GM23338 (cell line): ENCODE results near the gene DMRT3. TPM values are rescaled to one million over a fixed set of nuclear protein-coding genes. Genes with fewer than 3 reads are reported as not detected.

Experiments
- ATAC-seq: fragments of 200-7000 bp; cut with Tn5 transposase; 3 replicates; pipeline ENCODE4 v1.9.1; 2020
- DNase-seq: peaks from one replicate; pipeline ENCODE4 v3.0.0-alpha.2; 2015; ENCODE audit warnings: low spot score
- H2AFZ ChIP-seq: fragments of 200-600 bp; sonication (generic); 2 replicates; pipeline ENCODE4 v1.8.0; 2016; ENCODE audit warnings: antibody characterized with exemption, mild to moderate bottlenecking, moderate library complexity
- H3F3A ChIP-seq: fragments of 200-600 bp; sonication (generic); replicated peaks from 2 replicates; pipeline ENCODE4 v1.8.0; 2017; ENCODE audit warnings: antibody characterized with exemption, mixed run types, low read depth
- H3K27ac ChIP-seq: fragments of 200-600 bp; sonication (generic); 2 replicates; pipeline ENCODE4 v1.6.1; 2016; ENCODE audit warnings: low read depth
- H3K27me3 ChIP-seq: fragments of 200-600 bp; sonication (generic); 2 replicates; pipeline ENCODE4 v1.8.0; 2016; ENCODE audit warnings: mild to moderate bottlenecking, mixed run types, moderate library complexity; ENCODE audit not compliant: insufficient read depth
- H3K36me3 ChIP-seq: fragments of 200-600 bp; sonication (generic); 2 replicates; pipeline ENCODE4 v1.8.0; 2016; ENCODE audit warnings: mild to moderate bottlenecking; ENCODE audit not compliant: insufficient read depth
- H3K4me1 ChIP-seq: fragments of 200-600 bp; sonication (generic); 2 replicates; pipeline ENCODE4 v1.8.0; 2016; ENCODE audit warnings: mild to moderate bottlenecking, moderate library complexity; ENCODE audit not compliant: insufficient read depth
- H3K4me2 ChIP-seq: fragments of 200-600 bp; sonication (generic); 2 replicates; pipeline ENCODE4 v1.7.1; 2017; ENCODE audit warnings: mixed run types
- H3K4me3 ChIP-seq: fragments of 200-600 bp; sonication (generic); 2 replicates; pipeline ENCODE4 v1.6.1; 2016; ENCODE audit warnings: mixed run types
- H3K79me2 ChIP-seq: fragments of 200-600 bp; sonication (generic); replicated peaks from 2 replicates; pipeline ENCODE4 v1.8.0; 2017; ENCODE audit warnings: mild to moderate bottlenecking; ENCODE audit not compliant: insufficient read depth
- H3K9me2 ChIP-seq: fragments of 200-600 bp; sonication (generic); 2 replicates; pipeline ENCODE4 v1.8.0; 2017; ENCODE audit not compliant: insufficient read depth
- H4K20me1 ChIP-seq: fragments of 200-600 bp; sonication (generic); replicated peaks from 2 replicates; pipeline ENCODE4 v1.8.0; 2017; ENCODE audit warnings: mild to moderate bottlenecking; ENCODE audit not compliant: insufficient read depth
- H3K27ac Mint-ChIP-seq: 2 replicates; pipeline ENCODE4 v1.8.0; 2020; ENCODE audit warnings: inconsistent platforms, mild to moderate bottlenecking, moderate library complexity, mixed read lengths
- H3K27me3 Mint-ChIP-seq: 3 replicates; pipeline ENCODE4 v1.8.0; 2022; ENCODE audit warnings: low read depth, mild to moderate bottlenecking, moderate library complexity, mixed read lengths, inconsistent platforms; ENCODE audit not compliant: insufficient read depth, poor library complexity
- H3K36me3 Mint-ChIP-seq: 3 replicates; pipeline ENCODE4 v1.8.0; 2021; ENCODE audit warnings: low read depth, mild to moderate bottlenecking, inconsistent platforms, moderate library complexity, mixed read lengths
- H3K4me1 Mint-ChIP-seq: 3 replicates; pipeline ENCODE4 v1.8.0; 2020; ENCODE audit warnings: mild to moderate bottlenecking, inconsistent platforms, mixed read lengths
- H3K4me3 Mint-ChIP-seq: 3 replicates; pipeline ENCODE4 v1.8.0; 2021; ENCODE audit warnings: moderate library complexity, mild to moderate bottlenecking, inconsistent platforms, mixed read lengths
- H3K9me3 Mint-ChIP-seq: 3 replicates; pipeline ENCODE4 v1.8.0; 2020; ENCODE audit warnings: moderate library complexity, mild to moderate bottlenecking, inconsistent platforms, mixed read lengths
- CREB1 ChIP-seq: fragments of 250-450 bp; sonication (Bioruptor Pico); IDR thresholded peaks from 2 replicates; pipeline ENCODE4 v1.5.0; 2020; ENCODE audit warnings: low read depth, mild to moderate bottlenecking, moderate library complexity
- EZH2 ChIP-seq: fragments of 200-600 bp; sonication (generic); IDR thresholded peaks from one replicate; pipeline ENCODE4 v1.8.0; 2017; ENCODE audit warnings: antibody characterized with exemption, mild to moderate bottlenecking, low read depth; ENCODE audit not compliant: unreplicated experiment
- EZH2phosphoT487 ChIP-seq: fragments of 200-600 bp; sonication (generic); IDR thresholded peaks from one replicate; pipeline ENCODE4 v1.8.1; 2018; ENCODE audit warnings: antibody characterized with exemption; ENCODE audit not compliant: unreplicated experiment
- JUNB ChIP-seq: IDR thresholded peaks from one replicate; pipeline ENCODE4 v1.6.1; 2016; ENCODE audit warnings: antibody characterized with exemption; ENCODE audit not compliant: unreplicated experiment
- NANOG ChIP-seq: IDR thresholded peaks from 2 replicates; pipeline ENCODE4 v1.6.1; 2016; ENCODE audit warnings: antibody characterized with exemption, borderline replicate concordance
- POLR2AphosphoS5 ChIP-seq: IDR thresholded peaks from 2 replicates; pipeline ENCODE4 v1.6.1; 2016; ENCODE audit warnings: antibody characterized with exemption, low read depth
- STAT1 ChIP-seq: IDR thresholded peaks from one replicate; pipeline ENCODE4 v1.6.1; 2016; ENCODE audit warnings: antibody characterized with exemption; ENCODE audit not compliant: unreplicated experiment
- ZNF114 ChIP-seq: fragments of 250-450 bp; sonication (Bioruptor Pico); IDR thresholded peaks from 2 replicates; pipeline ENCODE4 v1.5.0; 2020; ENCODE audit warnings: mild to moderate bottlenecking, moderate library complexity
- ZNF331 ChIP-seq: fragments of 250-450 bp; sonication (Bioruptor Pico); IDR thresholded peaks from 2 replicates; pipeline ENCODE4 v1.5.0; 2020; ENCODE audit warnings: low read depth, mild to moderate bottlenecking, moderate library complexity
- polyA plus RNA-seq: library from polyadenylated mRNA; unstranded; fragments of >200 nt; fragmentation: Nextera tagmentation; extraction: Ambion mirVana; gene quantifications from 2 replicates; pipeline ENCODE4 v1.2.1, GENCODE V29; 2016
- total RNA-seq: library from RNA; depleted of rRNA; stranded (reverse); fragments of >200 nt; shearing (Covaris generic); gene quantifications from 2 replicates; pipeline ENCODE4 v1.2.3, GENCODE V29; 2014
- TF ChIP-seq, protein P1 (sequence below): IDR thresholded peaks from 2 replicates; pipeline ENCODE4 v1.6.1; 2016; ENCODE audit warnings: antibody characterized with exemption
- TF ChIP-seq, protein P2 (sequence below), 2 experiments: fragments of 200-600 bp in 1 of 2; sonication (generic) in 1 of 2; conservative IDR thresholded peaks; 2 replicates each; pipeline versions ENCODE4 v1.5.1 to v1.6.1; 2016 to 2017; ENCODE audit warnings: antibody characterized with exemption in 2 of 2, low read depth in 2 of 2, mild to moderate bottlenecking in 2 of 2, moderate library complexity in 1 of 2
- TF ChIP-seq, protein P3 (sequence below): fragments of 250-450 bp; sonication (Bioruptor Pico); IDR thresholded peaks from 2 replicates; pipeline ENCODE4 v1.5.0; 2020; ENCODE audit warnings: mild to moderate bottlenecking, moderate library complexity
- TF ChIP-seq, protein P4 (sequence below): IDR thresholded peaks from one replicate; pipeline ENCODE4 v1.6.1; 2018; ENCODE audit warnings: antibody characterized with exemption; ENCODE audit not compliant: unreplicated experiment

Gene DMRT3
- total and polyA plus RNA-seq, 2 experiments from 2014 or later, result not detected

DNA sequence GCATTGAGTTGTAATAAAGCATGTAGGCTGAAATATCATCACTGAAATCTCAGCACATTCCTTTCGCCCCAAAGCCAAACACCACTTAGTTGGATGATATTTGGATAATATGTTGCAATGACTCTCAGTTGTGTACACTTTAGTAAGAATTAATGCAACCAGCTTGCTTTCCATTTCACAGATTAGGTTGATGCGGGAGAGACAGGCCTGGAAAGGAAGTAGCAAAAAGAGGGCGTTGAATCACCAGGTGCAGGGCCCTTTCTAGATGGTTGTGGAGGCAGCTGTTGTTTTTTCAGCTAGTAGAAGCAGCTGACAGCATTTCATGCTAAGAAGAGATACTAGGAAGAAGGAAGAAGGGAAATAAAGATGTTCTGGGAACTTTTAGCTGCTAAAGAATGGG, 30.9 kb downstream of the DMRT3 start:
- Histone ChIP-seq H4K20me1 (no peaks in the 10 kb centered on the region), H3K79me2 (no peaks in the 10 kb centered on the region), H3K9me2 (no peaks in the 10 kb centered on the region), H3K36me3 (no peaks in the 10 kb centered on the region), H3K4me3 (no peak overlapping the region), H3F3A (no peaks in the 10 kb centered on the region), H3K27me3 (peaks cover 4% of the 10 kb centered on the region; the same call in 1 of the 2 replicates), H3K27ac (no peak overlapping the region), H3K4me2 (no peak overlapping the region), H3K4me1 (peaks cover 3% of the 10 kb centered on the region), H2AFZ (peak overlapping the region; percentile 28; the same call in 1 of the 2 replicates)
- H3K36me3 Mint-ChIP-seq, result no peaks in the 10 kb centered on the region
- ATAC-seq (no peak), DNase-seq (no peak)
- no peak overlapping the region for H3K4me3 Mint-ChIP-seq
- no peak overlapping the region for H3K27ac Mint-ChIP-seq
- TF ChIP-seq ZNF114 (CRISPR knock-in tag) (no peak), EZH2 (no peak), EZH2phosphoT487 (no peak), STAT1 (no peak), CREB1 (no peak), NANOG (no peak), POLR2AphosphoS5 (no peak), ZNF331 (CRISPR knock-in tag) (no peak), JUNB (no peak)
- TF ChIP-seq, protein P1, sequence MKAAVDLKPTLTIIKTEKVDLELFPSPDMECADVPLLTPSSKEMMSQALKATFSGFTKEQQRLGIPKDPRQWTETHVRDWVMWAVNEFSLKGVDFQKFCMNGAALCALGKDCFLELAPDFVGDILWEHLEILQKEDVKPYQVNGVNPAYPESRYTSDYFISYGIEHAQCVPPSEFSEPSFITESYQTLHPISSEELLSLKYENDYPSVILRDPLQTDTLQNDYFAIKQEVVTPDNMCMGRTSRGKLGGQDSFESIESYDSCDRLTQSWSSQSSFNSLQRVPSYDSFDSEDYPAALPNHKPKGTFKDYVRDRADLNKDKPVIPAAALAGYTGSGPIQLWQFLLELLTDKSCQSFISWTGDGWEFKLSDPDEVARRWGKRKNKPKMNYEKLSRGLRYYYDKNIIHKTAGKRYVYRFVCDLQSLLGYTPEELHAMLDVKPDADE, result no peak
- TF ChIP-seq, protein P2, sequence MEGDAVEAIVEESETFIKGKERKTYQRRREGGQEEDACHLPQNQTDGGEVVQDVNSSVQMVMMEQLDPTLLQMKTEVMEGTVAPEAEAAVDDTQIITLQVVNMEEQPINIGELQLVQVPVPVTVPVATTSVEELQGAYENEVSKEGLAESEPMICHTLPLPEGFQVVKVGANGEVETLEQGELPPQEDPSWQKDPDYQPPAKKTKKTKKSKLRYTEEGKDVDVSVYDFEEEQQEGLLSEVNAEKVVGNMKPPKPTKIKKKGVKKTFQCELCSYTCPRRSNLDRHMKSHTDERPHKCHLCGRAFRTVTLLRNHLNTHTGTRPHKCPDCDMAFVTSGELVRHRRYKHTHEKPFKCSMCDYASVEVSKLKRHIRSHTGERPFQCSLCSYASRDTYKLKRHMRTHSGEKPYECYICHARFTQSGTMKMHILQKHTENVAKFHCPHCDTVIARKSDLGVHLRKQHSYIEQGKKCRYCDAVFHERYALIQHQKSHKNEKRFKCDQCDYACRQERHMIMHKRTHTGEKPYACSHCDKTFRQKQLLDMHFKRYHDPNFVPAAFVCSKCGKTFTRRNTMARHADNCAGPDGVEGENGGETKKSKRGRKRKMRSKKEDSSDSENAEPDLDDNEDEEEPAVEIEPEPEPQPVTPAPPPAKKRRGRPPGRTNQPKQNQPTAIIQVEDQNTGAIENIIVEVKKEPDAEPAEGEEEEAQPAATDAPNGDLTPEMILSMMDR (conservative IDR thresholded peaks at IDR 0.05; ENCODE audit: low read depth in 2 of 2), result no peak
- TF ChIP-seq, protein P3, sequence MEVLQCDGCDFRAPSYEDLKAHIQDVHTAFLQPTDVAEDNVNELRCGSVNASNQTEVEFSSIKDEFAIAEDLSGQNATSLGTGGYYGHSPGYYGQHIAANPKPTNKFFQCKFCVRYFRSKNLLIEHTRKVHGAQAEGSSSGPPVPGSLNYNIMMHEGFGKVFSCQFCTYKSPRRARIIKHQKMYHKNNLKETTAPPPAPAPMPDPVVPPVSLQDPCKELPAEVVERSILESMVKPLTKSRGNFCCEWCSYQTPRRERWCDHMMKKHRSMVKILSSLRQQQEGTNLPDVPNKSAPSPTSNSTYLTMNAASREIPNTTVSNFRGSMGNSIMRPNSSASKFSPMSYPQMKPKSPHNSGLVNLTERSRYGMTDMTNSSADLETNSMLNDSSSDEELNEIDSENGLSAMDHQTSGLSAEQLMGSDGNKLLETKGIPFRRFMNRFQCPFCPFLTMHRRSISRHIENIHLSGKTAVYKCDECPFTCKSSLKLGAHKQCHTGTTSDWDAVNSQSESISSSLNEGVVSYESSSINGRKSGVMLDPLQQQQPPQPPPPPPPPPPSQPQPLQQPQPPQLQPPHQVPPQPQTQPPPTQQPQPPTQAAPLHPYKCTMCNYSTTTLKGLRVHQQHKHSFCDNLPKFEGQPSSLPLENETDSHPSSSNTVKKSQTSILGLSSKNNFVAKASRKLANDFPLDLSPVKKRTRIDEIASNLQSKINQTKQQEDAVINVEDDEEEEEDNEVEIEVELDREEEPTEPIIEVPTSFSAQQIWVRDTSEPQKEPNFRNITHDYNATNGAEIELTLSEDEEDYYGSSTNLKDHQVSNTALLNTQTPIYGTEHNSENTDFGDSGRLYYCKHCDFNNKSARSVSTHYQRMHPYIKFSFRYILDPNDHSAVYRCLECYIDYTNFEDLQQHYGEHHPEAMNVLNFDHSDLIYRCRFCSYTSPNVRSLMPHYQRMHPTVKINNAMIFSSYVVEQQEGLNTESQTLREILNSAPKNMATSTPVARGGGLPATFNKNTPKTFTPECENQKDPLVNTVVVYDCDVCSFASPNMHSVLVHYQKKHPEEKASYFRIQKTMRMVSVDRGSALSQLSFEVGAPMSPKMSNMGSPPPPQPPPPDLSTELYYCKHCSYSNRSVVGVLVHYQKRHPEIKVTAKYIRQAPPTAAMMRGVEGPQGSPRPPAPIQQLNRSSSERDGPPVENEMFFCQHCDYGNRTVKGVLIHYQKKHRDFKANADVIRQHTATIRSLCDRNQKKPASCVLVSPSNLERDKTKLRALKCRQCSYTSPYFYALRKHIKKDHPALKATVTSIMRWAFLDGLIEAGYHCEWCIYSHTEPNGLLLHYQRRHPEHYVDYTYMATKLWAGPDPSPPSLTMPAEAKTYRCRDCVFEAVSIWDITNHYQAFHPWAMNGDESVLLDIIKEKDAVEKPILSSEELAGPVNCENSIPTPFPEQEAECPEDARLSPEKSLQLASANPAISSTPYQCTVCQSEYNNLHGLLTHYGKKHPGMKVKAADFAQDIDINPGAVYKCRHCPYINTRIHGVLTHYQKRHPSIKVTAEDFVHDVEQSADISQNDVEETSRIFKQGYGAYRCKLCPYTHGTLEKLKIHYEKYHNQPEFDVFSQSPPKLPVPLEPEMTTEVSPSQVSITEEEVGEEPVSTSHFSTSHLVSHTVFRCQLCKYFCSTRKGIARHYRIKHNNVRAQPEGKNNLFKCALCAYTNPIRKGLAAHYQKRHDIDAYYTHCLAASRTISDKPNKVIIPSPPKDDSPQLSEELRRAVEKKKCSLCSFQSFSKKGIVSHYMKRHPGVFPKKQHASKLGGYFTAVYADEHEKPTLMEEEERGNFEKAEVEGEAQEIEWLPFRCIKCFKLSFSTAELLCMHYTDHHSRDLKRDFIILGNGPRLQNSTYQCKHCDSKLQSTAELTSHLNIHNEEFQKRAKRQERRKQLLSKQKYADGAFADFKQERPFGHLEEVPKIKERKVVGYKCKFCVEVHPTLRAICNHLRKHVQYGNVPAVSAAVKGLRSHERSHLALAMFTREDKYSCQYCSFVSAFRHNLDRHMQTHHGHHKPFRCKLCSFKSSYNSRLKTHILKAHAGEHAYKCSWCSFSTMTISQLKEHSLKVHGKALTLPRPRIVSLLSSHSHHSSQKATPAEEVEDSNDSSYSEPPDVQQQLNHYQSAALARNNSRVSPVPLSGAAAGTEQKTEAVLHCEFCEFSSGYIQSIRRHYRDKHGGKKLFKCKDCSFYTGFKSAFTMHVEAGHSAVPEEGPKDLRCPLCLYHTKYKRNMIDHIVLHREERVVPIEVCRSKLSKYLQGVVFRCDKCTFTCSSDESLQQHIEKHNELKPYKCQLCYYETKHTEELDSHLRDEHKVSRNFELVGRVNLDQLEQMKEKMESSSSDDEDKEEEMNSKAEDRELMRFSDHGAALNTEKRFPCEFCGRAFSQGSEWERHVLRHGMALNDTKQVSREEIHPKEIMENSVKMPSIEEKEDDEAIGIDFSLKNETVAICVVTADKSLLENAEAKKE, result no peak
- TF ChIP-seq, protein P4, sequence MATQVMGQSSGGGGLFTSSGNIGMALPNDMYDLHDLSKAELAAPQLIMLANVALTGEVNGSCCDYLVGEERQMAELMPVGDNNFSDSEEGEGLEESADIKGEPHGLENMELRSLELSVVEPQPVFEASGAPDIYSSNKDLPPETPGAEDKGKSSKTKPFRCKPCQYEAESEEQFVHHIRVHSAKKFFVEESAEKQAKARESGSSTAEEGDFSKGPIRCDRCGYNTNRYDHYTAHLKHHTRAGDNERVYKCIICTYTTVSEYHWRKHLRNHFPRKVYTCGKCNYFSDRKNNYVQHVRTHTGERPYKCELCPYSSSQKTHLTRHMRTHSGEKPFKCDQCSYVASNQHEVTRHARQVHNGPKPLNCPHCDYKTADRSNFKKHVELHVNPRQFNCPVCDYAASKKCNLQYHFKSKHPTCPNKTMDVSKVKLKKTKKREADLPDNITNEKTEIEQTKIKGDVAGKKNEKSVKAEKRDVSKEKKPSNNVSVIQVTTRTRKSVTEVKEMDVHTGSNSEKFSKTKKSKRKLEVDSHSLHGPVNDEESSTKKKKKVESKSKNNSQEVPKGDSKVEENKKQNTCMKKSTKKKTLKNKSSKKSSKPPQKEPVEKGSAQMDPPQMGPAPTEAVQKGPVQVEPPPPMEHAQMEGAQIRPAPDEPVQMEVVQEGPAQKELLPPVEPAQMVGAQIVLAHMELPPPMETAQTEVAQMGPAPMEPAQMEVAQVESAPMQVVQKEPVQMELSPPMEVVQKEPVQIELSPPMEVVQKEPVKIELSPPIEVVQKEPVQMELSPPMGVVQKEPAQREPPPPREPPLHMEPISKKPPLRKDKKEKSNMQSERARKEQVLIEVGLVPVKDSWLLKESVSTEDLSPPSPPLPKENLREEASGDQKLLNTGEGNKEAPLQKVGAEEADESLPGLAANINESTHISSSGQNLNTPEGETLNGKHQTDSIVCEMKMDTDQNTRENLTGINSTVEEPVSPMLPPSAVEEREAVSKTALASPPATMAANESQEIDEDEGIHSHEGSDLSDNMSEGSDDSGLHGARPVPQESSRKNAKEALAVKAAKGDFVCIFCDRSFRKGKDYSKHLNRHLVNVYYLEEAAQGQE, result no peak
- H3K27me3 Mint-ChIP-seq, result peaks cover 8% of the 10 kb centered on the region
- peaks cover 6% of the 10 kb centered on the region; the same call in 2 of the 3 replicates for H3K4me1 Mint-ChIP-seq
- H3K9me3 Mint-ChIP-seq, result no peaks in the 10 kb centered on the region; the same call in 2 of the 3 replicates
